Thymus (tissue), 2 donors: ENCODE results near the gene SCYL1. TPM values are rescaled to one million over a fixed set of nuclear protein-coding genes. Genes with fewer than 3 reads are reported as not detected.

Experiments used
- polyA plus RNA-seq: library from polyadenylated mRNA; stranded (reverse); fragments of 200-250 nt; gene quantifications from one replicate; pipeline ENCODE4 v1.2.3, GENCODE V29; 2013
- total RNA-seq: library from RNA; stranded (reverse); fragments of 120-200 nt; gene quantifications from one replicate; pipeline ENCODE4 v1.2.4, GENCODE V29; 2013
- donor health status: healthy.

The SCYL1 gene
- total and polyA plus RNA-seq, 2 donors, result 41.0 to 68.1 TPM

Other genes starting within 250 kb of the SCYL1 start
- 0.33 TPM for gene CDC42EP2, start 210.2 kb upstream of the SCYL1 start, total RNA-seq
- gene CDC42EP2, start 210.2 kb upstream of the SCYL1 start, polyA plus RNA-seq, result 3.2 TPM
- gene DPF2, start 191.2 kb upstream of the SCYL1 start, total RNA-seq, result 29.7 TPM
- gene DPF2, start 191.2 kb upstream of the SCYL1 start, polyA plus RNA-seq, result 30.8 TPM
- gene TIGD3, start 170.3 kb upstream of the SCYL1 start, total RNA-seq, result 1.0 TPM
- 1.9 TPM for gene TIGD3, start 170.3 kb upstream of the SCYL1 start, polyA plus RNA-seq
- 8.1 TPM for gene SLC25A45, start 142.4 kb upstream of the SCYL1 start, total RNA-seq
- gene SLC25A45, start 142.4 kb upstream of the SCYL1 start, polyA plus RNA-seq, result 35.3 TPM
- 15.2 TPM for gene FRMD8, start 138.4 kb upstream of the SCYL1 start, total RNA-seq
- gene FRMD8, start 138.4 kb upstream of the SCYL1 start, polyA plus RNA-seq, result 21.4 TPM
- gene NEAT1, start 102.3 kb upstream of the SCYL1 start, total RNA-seq, result 9.2 TPM
- gene NEAT1, start 102.3 kb upstream of the SCYL1 start, polyA plus RNA-seq, result 3,325 TPM
- 3,158 TPM for gene MALAT1, start 26.0 kb upstream of the SCYL1 start, total RNA-seq
- gene MALAT1, start 26.0 kb upstream of the SCYL1 start, polyA plus RNA-seq, result 682 TPM
- 13.3 TPM for gene LTBP3, start 33.3 kb downstream of the SCYL1 start, total RNA-seq
- 64.6 TPM for gene LTBP3, start 33.3 kb downstream of the SCYL1 start, polyA plus RNA-seq
- gene ZNRD2, start 45.4 kb downstream of the SCYL1 start, total RNA-seq, result 40.7 TPM
- gene ZNRD2, start 45.4 kb downstream of the SCYL1 start, polyA plus RNA-seq, result 38.0 TPM
- gene FAM89B, start 47.5 kb downstream of the SCYL1 start, total RNA-seq, result 47.2 TPM
- gene FAM89B, start 47.5 kb downstream of the SCYL1 start, polyA plus RNA-seq, result 62.2 TPM
- 19.9 TPM for gene EHBP1L1, start 51.0 kb downstream of the SCYL1 start, total RNA-seq
- gene EHBP1L1, start 51.0 kb downstream of the SCYL1 start, polyA plus RNA-seq, result 66.5 TPM
- 0.66 TPM for gene KCNK7, start 70.7 kb downstream of the SCYL1 start, total RNA-seq
- gene KCNK7, start 70.7 kb downstream of the SCYL1 start, polyA plus RNA-seq, result 3.8 TPM
- gene MAP3K11, start 89.1 kb downstream of the SCYL1 start, total RNA-seq, result 21.9 TPM
- 61.0 TPM for gene MAP3K11, start 89.1 kb downstream of the SCYL1 start, polyA plus RNA-seq
- 7.4 TPM for gene PCNX3, start 90.7 kb downstream of the SCYL1 start, total RNA-seq
- 23.4 TPM for gene PCNX3, start 90.7 kb downstream of the SCYL1 start, polyA plus RNA-seq
- 51.9 TPM for gene SIPA1, start 113.0 kb downstream of the SCYL1 start, total RNA-seq
- gene SIPA1, start 113.0 kb downstream of the SCYL1 start, polyA plus RNA-seq, result 153 TPM
- 17.1 TPM for gene RELA, start 137.8 kb downstream of the SCYL1 start, total RNA-seq
- 41.9 TPM for gene RELA, start 137.8 kb downstream of the SCYL1 start, polyA plus RNA-seq
- gene KAT5, start 187.2 kb downstream of the SCYL1 start, total RNA-seq, result 53.5 TPM
- gene KAT5, start 187.2 kb downstream of the SCYL1 start, polyA plus RNA-seq, result 104 TPM
- 85.9 TPM for gene RNASEH2C, start 195.7 kb downstream of the SCYL1 start, total RNA-seq
- gene RNASEH2C, start 195.7 kb downstream of the SCYL1 start, polyA plus RNA-seq, result 49.4 TPM